SK-N-SH (cell line): ENCODE data around the gene CR1L. TPM values are rescaled to one million over a fixed set of nuclear protein-coding genes. Genes with fewer than 3 reads are reported as not detected.

ENCODE experiments used
- CTCF ChIA-PET: fragments of 300-600, 350-600 bp; formaldehyde crosslinking; extraction: SDS; loops from one replicate; lab custom pipeline; 2021; lab: Yijun Ruan, JAX
- POLR2A ChIA-PET: fragments of 350-600 bp; sonication (Branson Sonifier 250); formaldehyde crosslinking; extraction: SDS; loops from one replicate; lab custom pipeline; 2020; ENCODE audit warnings: antibody characterized with exemption, inconsistent platforms; lab: Yijun Ruan, JAX
- DNase-seq: peaks from one replicate; pipeline ENCODE4 v3.0.0; 2012
- H2AFZ ChIP-seq: fragments of 200-600 bp; sonication (generic); 2 replicates; pipeline ENCODE4 v1.8.1; 2016; ENCODE audit warnings: antibody characterized with exemption, mild to moderate bottlenecking, low read depth
- H3F3A ChIP-seq: fragments of 200-600 bp; sonication (generic); replicated peaks from 2 replicates; pipeline ENCODE3; 2016; ENCODE audit warnings: antibody characterized with exemption, mild to moderate bottlenecking; ENCODE audit not compliant: insufficient read depth
- H3K27ac ChIP-seq, 2 experiments: fragments of 200-500 bp in 1 of 2; fragments of 200-600 bp in 1 of 2; sonication (Bioruptor generic) in 1 of 2; sonication (generic), shearing (Covaris generic) in 1 of 2; 2 replicates each; pipeline versions ENCODE4 v1.5.1 to v1.6.1; 2014 to 2016; ENCODE audit warnings: low read depth in 2 of 2, inconsistent platforms in 1 of 2, low read length in 1 of 2, mild to moderate bottlenecking in 1 of 2, mixed read lengths in 1 of 2
- H3K27me3 ChIP-seq: fragments of 200-600 bp; sonication (generic), shearing (Covaris generic); 2 replicates; pipeline ENCODE4 v1.6.1; 2016; ENCODE audit warnings: mixed run types; ENCODE audit not compliant: insufficient read depth
- H3K36me3 ChIP-seq, 2 experiments: fragments of 200-500 bp in 1 of 2; fragments of 200-600 bp in 1 of 2; sonication (Bioruptor generic) in 1 of 2; sonication (generic) in 1 of 2; replicated peaks in 1 of 2; 2 replicates each; pipeline versions ENCODE3 to v1.5.1; 2014 to 2016; ENCODE audit warnings: low read length in 1 of 2, mild to moderate bottlenecking in 1 of 2; ENCODE audit not compliant: insufficient read depth in 2 of 2, control insufficient read depth in 1 of 2
- H3K4me1 ChIP-seq, 2 experiments: fragments of 200-500 bp in 1 of 2; fragments of 200-600 bp in 1 of 2; sonication (Bioruptor generic) in 1 of 2; sonication (generic), shearing (Covaris generic) in 1 of 2; 2 replicates each; pipeline versions ENCODE4 v1.5.1 to v1.6.1; 2014 to 2016; ENCODE audit warnings: low read depth in 1 of 2, low read length in 1 of 2, mixed run types in 1 of 2; ENCODE audit not compliant: insufficient read depth in 2 of 2, control insufficient read depth in 1 of 2
- H3K4me2 ChIP-seq: fragments of 200-600 bp; sonication (generic), shearing (Covaris generic); 2 replicates; pipeline ENCODE4 v1.6.1; 2017; ENCODE audit warnings: mixed run types
- H3K4me3 ChIP-seq, 2 experiments: fragments of 200-500 bp in 1 of 2; fragments of 200-600 bp in 1 of 2; sonication (Bioruptor generic) in 1 of 2; sonication (generic), shearing (Covaris generic) in 1 of 2; 2 replicates each; pipeline versions ENCODE4 v1.5.1 to v1.8.1; 2014 to 2016; ENCODE audit warnings: low read depth in 2 of 2, inconsistent platforms in 1 of 2, low read length in 1 of 2, mild to moderate bottlenecking in 1 of 2, mixed read lengths in 1 of 2, moderate library complexity in 1 of 2
- H3K79me2 ChIP-seq: fragments of 200-600 bp; sonication (generic); 2 replicates; pipeline ENCODE4 v1.8.1; 2017; ENCODE audit warnings: mild to moderate bottlenecking; ENCODE audit not compliant: insufficient read depth
- H3K9ac ChIP-seq: fragments of 200-600 bp; sonication (generic); 2 replicates; pipeline ENCODE4 v1.6.1; 2017; ENCODE audit warnings: mixed run types
- H3K9me2 ChIP-seq: fragments of 200-600 bp; sonication (generic); 2 replicates; pipeline ENCODE4 v1.6.1; 2017; ENCODE audit warnings: mixed run types
- H3K9me3 ChIP-seq: fragments of 200-600 bp; sonication (generic); 2 replicates; pipeline ENCODE4 v1.6.1; 2017; ENCODE audit warnings: mixed run types, mild to moderate bottlenecking, moderate library complexity
- H4K20me1 ChIP-seq: fragments of 200-600 bp; sonication (generic); 2 replicates; pipeline ENCODE4 v1.6.1; 2017; ENCODE audit warnings: mild to moderate bottlenecking, mixed run types; ENCODE audit not compliant: insufficient read depth
- CTCF ChIP-seq: fragments of 200-600 bp; sonication (generic); IDR thresholded peaks from 2 replicates; pipeline ENCODE4 v1.6.1; 2017; ENCODE audit warnings: antibody characterized with exemption, mild to moderate bottlenecking, moderate library complexity
- ELF1 ChIP-seq: IDR thresholded peaks from 2 replicates; pipeline ENCODE4 v1.4.0; 2012
- EZH2phosphoT487 ChIP-seq: fragments of 200-600 bp; sonication (generic); IDR thresholded peaks from 2 replicates; pipeline ENCODE4 v1.6.1; 2017; ENCODE audit warnings: low read depth, mixed run types, mild to moderate bottlenecking, antibody characterized with exemption, moderate library complexity, borderline replicate concordance
- FOXJ3 ChIP-seq: sonication (generic); formaldehyde crosslinking; IDR thresholded peaks from 2 replicates; pipeline ENCODE4 v1.5.1; 2020; ENCODE audit warnings: mild to moderate bottlenecking, missing genetic modification reagents
- GATA2 ChIP-seq: sonication (generic); formaldehyde crosslinking; IDR thresholded peaks from 2 replicates; pipeline ENCODE4 v1.5.0; 2020; ENCODE audit warnings: mild to moderate bottlenecking, missing genetic modification reagents
- IRF3 ChIP-seq: fragments of 150-350 bp; IDR thresholded peaks from 2 replicates; pipeline ENCODE4 v1.6.1; 2016; ENCODE audit warnings: mild to moderate bottlenecking, low read depth, low read length
- MXI1 ChIP-seq: IDR thresholded peaks from 2 replicates; pipeline ENCODE4 v1.6.1; 2012; ENCODE audit warnings: mild to moderate bottlenecking, low read depth, low read length, improper control_type of control experiment
- NFIC ChIP-seq: IDR thresholded peaks from 2 replicates; pipeline ENCODE4 v1.4.0; 2012; ENCODE audit warnings: borderline replicate concordance
- NRF1 ChIP-seq: IDR thresholded peaks from 2 replicates; pipeline ENCODE4 v1.6.1; 2012; ENCODE audit warnings: low read depth, mild to moderate bottlenecking, low read length
- RAD21 ChIP-seq: IDR thresholded peaks from 2 replicates; pipeline ENCODE4 v1.6.1; 2012; ENCODE audit warnings: mild to moderate bottlenecking, low read length
- RCOR1 ChIP-seq: fragments of 150-350 bp; IDR thresholded peaks from 2 replicates; pipeline ENCODE4 v1.6.1; 2017; ENCODE audit warnings: antibody characterized with exemption, low read length
- RXRA ChIP-seq: IDR thresholded peaks from 2 replicates; pipeline ENCODE4 v1.4.0; 2012; ENCODE audit warnings: low read depth, mild to moderate bottlenecking, borderline replicate concordance
- SIN3A ChIP-seq: IDR thresholded peaks from 2 replicates; pipeline ENCODE4 v1.6.1; 2012; ENCODE audit warnings: low read depth, mild to moderate bottlenecking, low read length, moderate library complexity, borderline replicate concordance
- TCF12 ChIP-seq: IDR thresholded peaks from 2 replicates; pipeline ENCODE4 v1.4.0; 2012
- TEAD4 ChIP-seq: IDR thresholded peaks from 2 replicates; pipeline ENCODE4 v1.4.0; 2012; ENCODE audit warnings: mild to moderate bottlenecking, borderline replicate concordance; ENCODE audit not compliant: insufficient read depth
- USF2 ChIP-seq: fragments of 150-350 bp; IDR thresholded peaks from 2 replicates; pipeline ENCODE4 v1.6.1; 2017; ENCODE audit warnings: antibody characterized with exemption, low read length, low read depth, borderline replicate concordance
- ZBTB33 ChIP-seq: IDR thresholded peaks from 2 replicates; pipeline ENCODE4 v1.4.0; 2012; ENCODE audit warnings: low read depth, borderline replicate concordance
- WGBS: methylation state at CpG from one replicate; pipeline ENCODE4 v1.1.6; 2017; ENCODE audit warnings: low lambda C conversion rate; 5-methylcytosine and 5-hydroxymethylcytosine counted together
- polyA plus RNA-seq, 3 experiments: library from polyadenylated mRNA; depleted of rRNA; stranded (reverse); fragments of >200 nt; gene quantifications; 2 replicates each; pipeline ENCODE4 v1.2.3, GENCODE V29; 2012

The CR1L gene
- polyA plus RNA-seq, 1 of the 3 experiments (the other 2 are of a cell fraction): not detected

GRCh38 chr1:207649865-207650580 is 5.1 kb downstream of the CR1L start:
- H3K9ac ChIP-seq: no peak overlapping the region
- no peak for DNase-seq
- no peak overlapping the region for H3K4me3 ChIP-seq
- H3K9me3 ChIP-seq: no peaks in the 10 kb centered on the region
- ChIA-PET CTCF (interaction anchor here (1.2 kb wide), 1 partner anchor 147 kb away, joined by 4 read pairs; no protein-coding TSS in a partner anchor), POLR2A (no interaction called here)
- H3K27ac ChIP-seq: no peak overlapping the region
- peaks cover 7% of the 10 kb centered on the region for H3K27me3 ChIP-seq
- peaks cover 0 to 4% of the 10 kb centered on the region in 2 experiments; a peak in 1 of 4 replicates for H3K4me1 ChIP-seq
- 10% methylated on average over 4 of the region's 4 CpGs for WGBS
- H4K20me1 ChIP-seq: no peaks in the 10 kb centered on the region
- no peak overlapping the region for H3K4me2 ChIP-seq
- H2AFZ ChIP-seq: no peak overlapping the region
- TF ChIP-seq ZBTB33: no peak
- no peak for TF ChIP-seq FOXJ3
- no peak for TF ChIP-seq IRF3
- no peak for TF ChIP-seq SIN3A
- TF ChIP-seq NRF1: no peak
- no peak for TF ChIP-seq USF2
- TF ChIP-seq CTCF: no peak
- no peak for TF ChIP-seq MXI1
- TF ChIP-seq RXRA: no peak
- TF ChIP-seq NFIC: no peak
- no peak for TF ChIP-seq GATA2 (CRISPR knock-in tag)
- no peak for TF ChIP-seq EZH2phosphoT487
- no peak for TF ChIP-seq RCOR1
- no peak for TF ChIP-seq TEAD4
- TF ChIP-seq ELF1: no peak
- TF ChIP-seq RAD21: no peak
- no peak for TF ChIP-seq TCF12
- TF ChIP-seq, all 33 proteins: peak for 0
- no peaks in the 10 kb centered on the region for H3K36me3 ChIP-seq
- no peaks in the 10 kb centered on the region for H3K9me2 ChIP-seq
- no peaks in the 10 kb centered on the region for H3F3A ChIP-seq
- no peaks in the 10 kb centered on the region for H3K79me2 ChIP-seq
